NCI-H1436 treated with DMSO at 0.1 percent for 48 hours (cell line): ENCODE data around the gene NKX1-2.

Source experiments
- DNase-seq: peaks from one replicate; lab custom pipeline; 2025; lab: John Stamatoyannopoulos, UW

Gene NKX1-2

DNA sequence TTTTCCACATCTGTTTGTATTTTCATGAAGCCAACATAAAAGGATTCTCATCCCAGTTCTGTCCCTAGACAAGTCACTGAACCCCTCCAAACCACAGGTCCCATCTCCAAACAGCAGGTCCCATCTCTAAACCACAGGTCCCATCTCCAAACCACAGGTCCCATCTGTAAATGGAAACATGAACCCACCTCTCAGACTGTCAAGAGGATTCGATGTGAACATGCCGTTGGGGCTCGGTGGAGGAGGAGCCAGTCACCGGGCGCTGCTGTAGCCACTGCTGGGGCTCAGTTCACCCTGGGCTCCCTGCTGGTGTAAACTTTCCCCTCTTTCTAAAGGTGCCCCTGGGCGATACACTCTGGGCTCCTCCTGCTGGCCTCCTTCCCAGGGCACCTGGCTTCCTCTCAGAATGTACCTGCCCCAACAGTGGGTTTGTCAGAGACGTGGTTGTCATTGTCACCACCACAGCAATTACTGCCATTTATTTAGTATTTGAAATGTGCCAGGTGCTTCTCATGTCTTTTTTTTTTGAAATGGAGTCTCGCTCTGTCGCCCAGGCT, 24.8 kb upstream of the NKX1-2 start:
- DNase-seq: no peak

GRCh38 chr10:124473070-124473469, 23.2 kb upstream of the NKX1-2 start:
- no peak for DNase-seq

- no peak for DNase-seq
Measured at GRCh38 chr10:124472071-124472470, 22.2 kb upstream of the NKX1-2 start.

- DNase-seq: no peak
Measured at GRCh38 chr10:124470544-124471434, 21.0 kb upstream of the NKX1-2 start.

DNA sequence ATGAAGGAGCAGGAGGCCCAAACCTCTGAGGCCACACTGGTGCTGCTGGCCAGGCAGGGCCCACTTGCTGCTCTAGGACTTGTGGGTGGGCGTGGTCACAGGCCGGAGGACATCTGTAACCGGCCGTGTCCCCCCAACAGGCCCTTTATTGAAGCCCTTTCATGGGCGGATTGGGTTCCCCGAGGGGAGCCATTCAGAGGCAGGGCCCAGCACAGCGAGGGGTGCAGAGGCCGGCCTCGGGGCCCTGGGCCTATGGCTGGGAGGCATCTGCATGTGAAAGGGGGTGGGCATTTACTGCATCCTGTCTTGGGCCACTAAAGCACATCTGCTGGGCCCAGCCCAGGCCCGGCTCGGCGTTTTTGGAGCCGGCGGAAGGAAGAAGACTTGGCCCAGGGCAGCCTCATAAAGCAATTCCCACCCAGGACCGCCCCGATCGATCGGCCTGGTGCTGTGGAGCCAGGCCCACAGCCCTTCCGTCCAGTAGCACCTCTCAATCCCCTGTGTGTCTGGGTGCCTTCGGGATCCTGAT, 20.2 kb upstream of the NKX1-2 start:
- DNase-seq: no peak

DNA sequence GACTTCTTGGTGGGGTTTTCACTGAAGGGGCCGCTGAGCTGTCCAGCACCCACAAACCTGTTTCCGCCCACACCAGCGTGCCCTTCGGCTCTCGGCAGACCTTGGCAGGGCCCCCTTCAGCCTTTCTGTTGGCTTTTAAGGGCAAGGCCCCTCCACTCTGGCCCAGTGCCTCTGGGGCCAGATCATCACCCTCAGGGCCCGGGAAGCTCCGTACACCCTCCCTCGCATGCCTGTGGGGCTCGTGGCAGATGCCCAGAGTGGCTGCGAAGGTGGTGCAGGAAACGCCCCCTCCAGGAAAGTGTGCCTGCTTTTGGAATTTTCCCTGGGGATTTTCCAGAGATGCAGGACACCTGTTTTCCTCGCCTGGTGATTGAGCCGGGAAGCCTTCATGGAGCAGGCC, 18.8 kb upstream of the NKX1-2 start:
- DNase-seq: no peak

GRCh38 chr10:124467165-124467564, 17.3 kb upstream of the NKX1-2 start:
- no peak for DNase-seq

DNA sequence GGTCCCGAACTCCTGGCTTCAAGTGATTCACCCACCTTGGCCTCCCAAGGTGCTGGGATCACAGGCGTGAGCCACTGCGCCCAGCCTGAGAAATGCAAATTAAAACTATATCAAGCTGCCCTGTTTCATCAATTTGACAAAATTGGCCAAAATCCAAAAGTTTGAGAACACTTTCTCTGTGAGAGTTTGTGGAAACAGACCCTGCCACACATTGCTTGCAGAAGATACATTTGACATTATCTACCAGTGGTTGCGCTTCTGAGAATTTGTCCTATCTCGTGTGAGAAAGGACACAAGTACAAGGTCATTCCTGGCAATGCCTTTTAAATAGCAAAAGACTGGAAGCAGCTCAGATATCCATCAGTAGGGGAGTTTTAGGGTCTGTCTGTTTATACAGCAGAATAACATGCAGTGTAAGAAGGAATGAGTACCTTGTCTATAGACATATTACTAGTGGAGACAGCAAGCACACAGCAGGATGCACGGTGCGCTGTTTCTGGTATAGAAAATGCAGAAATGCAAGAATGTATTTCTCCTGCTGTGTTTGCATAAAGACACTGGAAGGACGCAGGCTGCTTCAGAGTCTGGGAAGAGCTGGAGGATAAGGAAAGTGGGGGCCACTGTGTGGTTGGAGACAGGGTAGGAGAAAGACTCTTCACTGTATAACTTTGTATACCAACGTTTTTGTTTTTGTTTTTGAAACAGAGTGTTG, 16.1 kb upstream of the NKX1-2 start:
- no peak for DNase-seq

DNA sequence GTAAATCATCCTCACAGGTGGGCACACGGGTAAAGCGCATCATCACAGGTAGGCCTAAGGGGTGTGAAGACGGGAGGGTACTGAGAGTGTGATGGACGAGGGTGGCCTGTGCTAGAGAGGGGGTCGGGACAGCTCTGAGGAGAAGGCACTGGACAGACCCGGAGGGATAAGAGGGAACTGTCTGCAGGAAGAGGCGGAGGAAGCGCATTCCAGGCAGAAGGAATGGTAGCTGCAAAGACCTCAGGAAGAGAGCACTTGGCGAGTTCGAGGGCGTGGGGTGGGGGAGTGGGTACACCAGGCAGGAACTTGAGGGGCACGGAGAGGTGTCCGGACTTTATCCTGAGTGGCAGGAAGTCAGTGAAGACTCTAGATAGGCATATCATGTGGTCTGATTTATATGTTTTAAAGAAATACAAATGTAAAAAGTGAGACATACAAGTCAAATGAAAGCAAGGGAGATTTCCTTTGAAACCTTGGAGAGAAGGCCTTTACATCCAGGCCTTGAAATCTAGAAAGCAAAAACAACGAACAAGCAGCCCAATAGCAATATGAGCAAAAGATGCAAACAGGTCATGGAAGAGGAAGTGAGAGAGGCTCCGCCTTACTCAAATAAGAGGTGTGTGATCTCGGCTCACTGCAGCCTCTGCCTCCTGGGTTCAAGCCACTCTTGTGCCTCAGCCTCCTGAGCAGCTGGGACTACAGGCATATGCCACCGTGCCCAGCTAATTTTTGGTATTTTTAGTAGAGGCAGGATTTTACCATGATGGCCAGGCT, 15.4 kb upstream of the NKX1-2 start:
- DNase-seq: no peak

DNA sequence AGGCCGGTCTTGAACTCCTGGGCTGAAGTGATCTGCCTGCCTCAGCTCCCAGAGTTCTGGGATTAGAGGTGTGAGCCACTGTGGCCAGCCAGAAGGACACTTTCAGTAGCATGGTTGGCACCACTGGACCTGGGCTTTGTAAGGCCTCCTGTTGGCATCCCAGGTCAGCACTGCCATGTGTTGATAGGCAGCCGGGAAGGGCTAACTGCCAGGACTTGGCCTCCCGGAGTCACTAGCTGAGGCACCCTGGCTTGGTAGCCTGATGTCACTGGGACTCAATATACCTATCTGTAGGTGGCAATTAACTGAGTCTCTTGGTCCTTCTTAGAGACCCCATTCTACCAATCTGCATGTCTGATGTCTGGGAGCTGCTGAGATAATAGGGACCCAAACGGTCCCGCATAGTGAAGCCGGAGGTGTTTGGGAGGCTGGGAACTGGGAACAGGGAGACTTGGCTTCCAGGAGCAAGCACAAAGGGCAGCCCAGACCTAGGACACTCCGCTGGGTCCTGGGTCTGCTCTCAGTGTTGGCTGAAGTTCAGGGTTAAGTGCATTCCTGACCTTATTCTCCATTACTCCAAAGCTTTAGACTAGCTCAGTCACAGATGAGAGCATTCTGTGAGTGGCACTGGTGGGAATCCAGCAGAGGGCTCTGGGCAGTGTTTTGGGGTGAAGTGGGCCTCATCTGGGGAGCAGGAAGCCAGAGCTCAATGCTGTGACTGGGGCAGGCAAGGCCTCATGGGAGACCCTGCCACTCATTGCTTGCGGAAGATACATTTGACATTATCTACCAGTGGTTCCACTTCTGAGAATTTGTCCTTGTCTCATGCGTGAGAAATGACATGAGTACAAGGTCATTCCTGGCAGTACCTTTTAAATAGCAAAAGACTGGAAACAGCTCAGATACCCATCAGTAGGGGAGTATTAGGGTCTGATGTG, 14.5 kb upstream of the NKX1-2 start:
- no peak for DNase-seq

DNA sequence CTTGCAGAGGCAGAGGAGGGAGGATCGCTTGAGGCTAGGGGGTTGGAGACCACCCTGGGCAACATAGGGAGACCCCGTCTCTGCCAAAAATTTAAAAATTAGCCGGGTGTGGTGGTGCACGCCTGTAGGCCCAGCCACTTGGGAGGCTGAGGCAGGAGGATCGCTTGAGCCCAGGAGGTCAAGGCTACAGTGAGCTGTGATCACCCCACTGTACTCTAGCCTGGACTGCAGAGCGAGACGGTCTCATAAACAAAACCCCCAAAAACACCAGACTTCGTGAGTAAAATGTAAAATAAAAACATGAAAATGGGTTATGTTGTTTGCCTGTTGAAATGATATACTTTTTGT, 12.5 kb upstream of the NKX1-2 start:
- no peak for DNase-seq

- peak; percentile 29 for DNase-seq
Measured at GRCh38 chr10:124461642-124462347, 12.0 kb upstream of the NKX1-2 start, which contains the start of gene LHPP. LHPP (plus strand) TSS chr10:124461823; CDS start chr10:124461863, 40 bp downstream.

DNA sequence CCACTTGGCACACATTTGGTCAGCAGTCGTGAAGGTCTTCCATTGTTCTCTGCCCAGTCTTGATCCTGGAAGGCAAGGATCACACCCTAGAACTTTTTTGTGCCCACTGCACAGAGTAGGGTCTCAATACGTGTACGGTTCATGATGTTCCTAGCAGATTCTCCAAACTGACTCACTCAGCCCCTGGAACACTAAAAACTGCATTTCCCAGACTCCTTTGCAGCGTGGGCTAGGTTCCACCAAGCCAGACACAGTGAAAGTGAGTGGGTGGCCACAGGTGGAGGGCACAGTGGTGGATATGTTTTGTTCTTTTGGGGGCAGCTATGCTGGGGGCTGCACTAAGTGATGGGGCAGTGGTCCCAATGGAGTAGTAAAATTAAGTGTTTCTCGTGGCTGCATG, 10.3 kb upstream of the NKX1-2 start:
- no peak for DNase-seq

DNA sequence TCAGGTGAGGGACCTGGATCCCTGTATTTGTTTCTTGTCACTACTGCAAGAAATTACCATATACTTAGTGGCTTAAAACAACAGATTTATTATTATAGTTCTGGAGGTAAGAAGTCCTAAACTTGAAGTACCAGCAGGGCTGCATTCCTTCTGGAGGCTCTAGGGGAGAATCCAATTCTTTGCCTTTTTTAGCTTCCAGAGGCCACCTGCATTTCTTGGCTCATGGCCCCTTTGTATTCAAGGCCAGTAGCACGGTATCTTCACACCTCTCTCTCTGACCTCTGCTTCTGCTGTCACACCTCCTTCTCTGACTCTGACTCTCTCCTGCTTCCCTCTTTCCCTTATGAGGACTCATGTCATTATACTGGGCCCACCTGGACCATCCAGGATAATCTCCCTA, 9.6 kb upstream of the NKX1-2 start:
- no peak for DNase-seq

DNA sequence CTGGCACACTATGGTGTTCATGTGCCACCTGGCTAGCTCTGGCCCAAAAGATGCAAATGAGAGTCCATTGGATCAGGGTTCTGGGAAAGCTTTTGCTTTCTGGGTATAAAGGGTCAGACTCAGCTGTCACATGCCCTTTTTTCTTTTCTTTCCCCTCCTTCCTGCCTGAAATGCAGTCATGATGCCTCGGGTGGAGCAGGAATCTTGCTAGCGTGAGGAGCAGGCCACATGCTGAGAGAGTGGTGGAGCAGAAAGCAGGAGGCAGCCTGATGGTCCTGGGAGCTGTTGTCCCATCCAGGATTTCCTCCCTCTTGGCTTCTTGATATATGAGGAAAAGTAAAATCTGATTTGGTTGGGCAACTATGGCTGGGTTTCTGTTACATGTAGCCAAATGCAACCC, 9.1 kb upstream of the NKX1-2 start:
- no peak for DNase-seq

GRCh38 chr10:124458473-124458872, 8.6 kb upstream of the NKX1-2 start:
- no peak for DNase-seq

- DNase-seq: no peak
Measured at GRCh38 chr10:124455441-124455840, 5.6 kb upstream of the NKX1-2 start.

DNA sequence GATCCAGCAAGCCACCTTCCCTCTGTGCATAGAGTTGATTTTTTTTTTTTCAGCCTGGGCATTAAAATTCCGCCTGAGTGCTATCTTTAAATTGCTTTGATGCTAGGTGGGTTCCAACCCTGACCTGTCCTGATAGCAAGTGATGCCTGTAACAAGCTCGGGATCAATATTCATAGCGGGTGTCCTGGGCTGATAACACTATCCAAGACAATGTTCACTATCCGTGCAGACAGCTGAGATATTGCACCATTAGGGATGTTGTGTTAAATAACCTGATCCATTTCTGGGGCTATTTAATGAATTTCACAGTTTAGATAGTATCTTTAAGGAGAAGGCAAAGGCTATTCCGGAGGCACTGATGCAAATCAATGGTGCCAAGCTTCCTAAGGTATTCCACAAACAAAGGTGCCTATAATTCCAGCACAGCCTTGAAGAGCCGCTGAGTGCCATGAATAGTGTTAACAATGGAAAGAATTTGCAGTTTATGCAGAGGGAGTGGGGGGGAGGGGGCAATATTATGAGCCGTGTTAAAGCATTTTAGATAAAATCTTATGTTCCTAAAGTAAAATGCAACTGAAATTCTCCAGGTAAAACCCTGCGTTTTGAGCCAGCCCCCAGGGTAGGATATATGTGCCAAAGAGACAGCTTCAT, 4.2 kb upstream of the NKX1-2 start:
- no peak for DNase-seq

DNA sequence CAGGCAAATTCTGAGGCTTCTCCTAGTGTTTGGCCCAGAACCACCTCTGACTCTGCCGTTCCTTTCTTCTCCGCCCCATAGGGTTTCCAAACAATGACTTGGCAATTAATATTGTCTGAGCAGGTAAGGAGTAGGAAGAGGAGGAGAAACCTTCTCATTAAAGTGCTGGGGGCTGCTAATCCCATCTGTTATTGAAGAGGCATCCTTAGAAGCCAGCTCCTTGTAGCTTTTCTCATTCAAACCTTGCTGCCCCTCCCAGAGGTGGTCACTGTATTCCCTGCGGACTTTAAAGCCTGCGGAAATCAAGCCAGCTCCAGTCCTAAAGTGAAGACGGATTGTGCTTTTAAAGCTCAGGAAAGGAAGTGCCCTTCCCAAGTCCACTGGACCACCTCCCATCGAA, 1.4 kb upstream of the NKX1-2 start:
- no peak for DNase-seq

- no peak for DNase-seq
Measured at GRCh38 chr10:124450783-124451057, 885 bp upstream of the NKX1-2 start.
